Activated naive CD8-positive, alpha-beta T cell (primary cell): Measurements from ENCODE around the gene SMAD6.

Source experiments
- H3K27ac Mint-ChIP-seq: one replicate; pipeline ENCODE4 v1.8.0; 2021; ENCODE audit warnings: mixed read lengths
- H3K27me3 Mint-ChIP-seq: one replicate; pipeline ENCODE4 v1.8.0; 2021; ENCODE audit warnings: mixed read lengths
- H3K36me3 Mint-ChIP-seq: one replicate; pipeline ENCODE4 v1.8.0; 2021; ENCODE audit warnings: mixed read lengths
- H3K4me1 Mint-ChIP-seq: one replicate; pipeline ENCODE4 v1.8.0; 2021; ENCODE audit warnings: low read depth, mixed read lengths
- H3K4me3 Mint-ChIP-seq: one replicate; pipeline ENCODE4 v1.8.0; 2021; ENCODE audit warnings: mild to moderate bottlenecking, mixed read lengths
- H3K9me3 Mint-ChIP-seq: one replicate; pipeline ENCODE4 v1.8.0; 2021; ENCODE audit warnings: low read depth, mixed read lengths

The SMAD6 gene

DNA sequence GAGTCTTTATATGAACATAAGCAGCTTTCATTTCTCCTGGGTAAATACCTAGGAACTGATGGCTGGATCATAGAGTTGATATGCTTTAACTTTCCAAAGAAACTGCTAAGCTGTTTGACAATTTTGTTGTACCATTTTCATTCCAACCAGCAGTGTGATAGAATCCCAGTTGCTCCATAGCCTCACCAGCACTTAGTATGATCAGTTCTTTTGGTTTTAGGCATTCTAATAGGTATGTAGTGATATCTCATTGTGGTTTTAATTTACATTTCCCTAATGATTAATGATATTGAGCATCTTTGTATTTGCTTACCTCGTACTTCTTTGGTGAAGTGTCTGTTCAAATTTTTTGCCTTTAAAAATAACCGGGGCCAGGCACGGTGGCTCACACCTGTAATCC, 38.4 kb upstream of the SMAD6 start:
- Mint-ChIP-seq H3K27me3 (peaks cover 3% of the 10 kb centered on the region), H3K9me3 (no peaks in the 10 kb centered on the region), H3K4me1 (no peaks in the 10 kb centered on the region), H3K36me3 (peaks cover 3% of the 10 kb centered on the region), H3K4me3 (no peak overlapping the region), H3K27ac (no peak overlapping the region)

DNA sequence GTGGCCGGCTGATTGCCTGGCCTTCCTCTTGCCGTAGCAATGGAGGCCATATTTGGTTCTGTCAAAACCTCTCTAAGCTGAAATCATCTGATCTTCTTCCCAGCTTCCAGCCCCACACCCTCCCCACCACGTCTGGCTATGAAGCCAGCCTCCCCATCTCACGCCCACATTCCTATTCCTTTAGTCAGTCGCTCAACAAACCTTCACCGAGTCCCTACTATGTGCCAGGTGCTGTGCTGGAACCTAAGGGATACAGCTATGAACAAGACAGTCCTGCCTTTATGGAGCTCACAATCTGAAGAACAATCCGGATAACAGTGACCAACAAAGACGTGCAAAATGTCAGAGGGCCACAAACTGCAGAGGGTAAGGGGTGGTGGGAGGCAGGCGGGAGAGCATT, 31.9 kb upstream of the SMAD6 start:
- Mint-ChIP-seq H3K36me3 (peaks cover 3% of the 10 kb centered on the region), H3K9me3 (no peaks in the 10 kb centered on the region), H3K4me3 (no peak overlapping the region), H3K27ac (no peak overlapping the region), H3K27me3 (peaks cover 4% of the 10 kb centered on the region), H3K4me1 (peaks cover 11% of the 10 kb centered on the region)

DNA sequence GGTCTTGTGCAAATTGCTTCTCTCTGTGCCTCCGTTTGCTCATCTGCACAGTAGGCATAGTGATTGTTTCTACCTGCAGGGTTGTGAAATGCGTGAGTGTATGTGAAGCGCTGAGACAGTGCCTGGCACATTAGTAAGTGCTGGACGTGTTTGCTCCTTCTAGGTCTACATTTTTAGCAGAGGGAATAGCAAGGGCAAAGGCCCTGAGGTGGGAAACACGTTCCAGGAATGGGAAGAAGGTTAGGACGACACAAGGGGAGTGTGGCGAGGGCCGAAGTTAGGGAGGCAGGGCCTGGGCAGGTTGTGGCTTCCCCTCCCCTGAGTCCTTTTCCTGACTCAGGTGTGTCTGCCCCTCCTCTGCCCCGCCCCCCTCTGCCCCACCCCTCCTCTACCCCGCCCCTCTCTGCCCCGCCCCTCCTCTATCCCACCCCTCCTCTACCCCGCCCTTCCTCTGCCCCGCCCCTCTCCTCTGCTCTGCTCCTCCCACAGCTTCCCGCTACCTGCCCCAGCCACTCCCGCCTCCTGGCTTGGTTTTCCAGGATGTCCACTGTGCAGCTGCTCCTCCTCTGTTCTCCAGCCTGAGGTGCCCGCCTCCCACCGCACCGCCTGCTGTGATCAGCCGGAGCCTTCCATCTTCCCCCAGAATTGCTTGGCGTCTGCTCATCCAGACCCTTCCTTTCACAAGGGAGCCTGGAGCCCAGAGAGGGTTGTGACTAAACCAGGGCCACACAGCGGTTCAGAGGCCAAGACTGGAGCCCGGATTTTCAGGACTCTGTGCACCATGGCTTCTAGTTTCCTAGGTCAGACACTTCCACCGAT, 31.1 kb upstream of the SMAD6 start:
- Mint-ChIP-seq H3K9me3 (no peaks in the 10 kb centered on the region), H3K27ac (no peak overlapping the region), H3K4me1 (peaks cover 14% of the 10 kb centered on the region), H3K4me3 (no peak overlapping the region), H3K36me3 (peaks cover 3% of the 10 kb centered on the region), H3K27me3 (peaks cover 4% of the 10 kb centered on the region)

DNA sequence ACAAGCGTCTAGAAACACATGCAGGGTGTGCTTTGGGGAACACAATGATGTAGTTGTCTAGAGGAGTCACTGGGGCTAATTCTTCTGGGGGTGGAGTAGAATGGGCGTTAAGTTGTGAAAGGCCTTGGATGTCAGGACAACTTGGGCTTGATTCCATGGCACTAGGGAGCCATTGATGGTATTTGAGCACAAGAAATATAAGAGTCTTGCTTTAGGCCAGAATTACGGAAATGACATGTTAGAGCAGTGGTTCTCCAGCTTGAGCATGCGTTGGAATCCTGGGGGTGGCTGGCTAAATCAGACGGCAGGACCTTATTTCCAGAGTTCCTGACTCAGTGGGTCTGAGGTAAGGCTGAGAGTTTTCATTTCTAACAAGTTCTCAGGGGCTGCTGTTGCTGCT, 29.2 kb upstream of the SMAD6 start:
- H3K9me3 Mint-ChIP-seq = no peaks in the 10 kb centered on the region
- H3K4me1 Mint-ChIP-seq = peaks cover 14% of the 10 kb centered on the region
- H3K36me3 Mint-ChIP-seq = no peaks in the 10 kb centered on the region
- no peak overlapping the region for H3K4me3 Mint-ChIP-seq
- no peak overlapping the region for H3K27ac Mint-ChIP-seq
- peaks cover 1% of the 10 kb centered on the region for H3K27me3 Mint-ChIP-seq

DNA sequence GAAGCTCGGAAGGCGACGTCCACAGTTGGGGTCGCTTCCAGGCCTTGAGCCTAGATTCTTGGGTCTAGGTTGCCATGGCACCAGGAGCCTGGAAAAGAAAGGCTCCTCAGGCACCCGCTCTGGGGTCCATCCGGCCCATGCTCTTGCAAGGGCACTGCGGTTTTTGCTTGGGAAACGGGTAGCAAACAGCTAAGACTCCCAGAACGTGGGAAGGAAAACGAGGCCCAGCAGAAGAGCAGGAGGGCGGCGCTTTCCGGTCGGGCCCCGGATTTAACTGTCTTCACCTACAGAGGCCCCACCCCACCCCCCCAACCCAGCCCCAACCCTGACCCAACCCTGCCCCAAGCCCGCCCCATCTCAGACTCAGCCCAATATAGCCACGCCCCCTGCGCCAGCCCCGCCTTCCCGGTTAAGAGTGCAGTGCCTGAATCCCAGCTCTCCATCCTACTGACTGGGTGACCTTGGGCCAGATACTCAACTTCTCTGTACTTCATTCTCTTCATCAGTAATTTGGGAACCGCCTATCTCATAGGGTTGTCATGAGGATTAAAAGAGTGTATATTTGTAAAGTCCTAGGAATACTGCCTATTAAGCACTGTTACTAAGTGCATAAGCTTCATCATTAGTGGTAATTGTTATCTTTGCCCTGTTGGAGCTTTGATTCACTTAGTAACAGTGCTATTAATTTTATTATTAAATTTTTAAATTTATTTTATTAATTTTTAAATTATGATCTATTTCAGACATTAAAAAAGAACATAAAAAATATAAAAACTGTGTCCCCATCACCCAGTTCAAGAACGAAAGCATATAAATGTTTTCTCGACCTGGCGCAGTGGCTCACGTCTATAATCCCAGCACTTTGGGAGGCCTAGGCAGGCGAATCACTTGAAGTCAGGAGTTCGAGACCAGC, 28.4 kb upstream of the SMAD6 start:
- no peaks in the 10 kb centered on the region for H3K9me3 Mint-ChIP-seq
- H3K36me3 Mint-ChIP-seq = no peaks in the 10 kb centered on the region
- H3K27ac Mint-ChIP-seq = no peak overlapping the region
- no peak overlapping the region for H3K4me3 Mint-ChIP-seq
- peaks cover 14% of the 10 kb centered on the region for H3K4me1 Mint-ChIP-seq
- H3K27me3 Mint-ChIP-seq = peaks cover 1% of the 10 kb centered on the region

DNA sequence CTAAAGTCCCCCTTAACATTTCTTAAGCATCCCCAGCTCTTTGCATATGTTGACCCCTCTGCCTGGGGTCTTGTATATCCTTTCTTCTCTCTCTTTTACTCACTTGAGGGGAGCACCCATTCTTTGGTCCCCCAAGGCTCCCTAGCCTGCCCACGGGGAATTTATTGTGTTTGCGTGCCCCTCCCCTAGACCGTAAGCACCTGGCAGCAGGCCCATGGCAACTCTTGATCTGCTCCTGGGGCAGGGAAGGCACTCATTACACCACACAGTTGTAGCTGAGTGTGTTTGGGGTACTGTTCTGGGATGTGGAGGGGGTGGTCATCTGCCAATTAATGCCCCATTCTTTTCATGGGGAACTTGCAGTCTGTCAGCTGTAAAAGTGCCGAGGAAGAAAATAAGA, 27.3 kb upstream of the SMAD6 start:
- Mint-ChIP-seq H3K27me3 (no peaks in the 10 kb centered on the region), H3K4me3 (no peak overlapping the region), H3K36me3 (no peaks in the 10 kb centered on the region), H3K27ac (no peak overlapping the region), H3K9me3 (no peaks in the 10 kb centered on the region), H3K4me1 (peaks cover 14% of the 10 kb centered on the region)

DNA sequence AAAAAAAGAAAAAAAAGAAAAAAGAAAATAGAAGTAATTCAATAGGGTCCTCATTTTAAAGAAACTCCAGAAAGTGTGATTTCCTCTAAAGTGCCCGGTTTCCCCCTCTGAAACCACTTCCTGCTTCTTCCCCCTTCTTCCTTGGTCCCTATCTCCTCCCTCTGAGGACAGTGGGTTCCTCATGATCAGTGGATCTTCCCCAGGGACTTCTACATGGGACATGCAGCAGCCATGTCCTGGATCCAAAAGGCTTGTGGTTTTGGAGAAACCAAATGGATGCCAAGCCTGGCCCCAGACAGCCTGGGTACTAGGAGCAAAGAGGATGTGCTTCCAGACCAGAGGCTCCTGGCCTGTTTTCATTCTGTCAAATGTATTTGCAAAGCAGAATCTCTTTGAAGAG, 26.6 kb upstream of the SMAD6 start:
- no peaks in the 10 kb centered on the region for H3K36me3 Mint-ChIP-seq
- H3K9me3 Mint-ChIP-seq = no peaks in the 10 kb centered on the region
- no peak overlapping the region for H3K27ac Mint-ChIP-seq
- H3K27me3 Mint-ChIP-seq = no peaks in the 10 kb centered on the region
- H3K4me3 Mint-ChIP-seq = no peak overlapping the region
- peaks cover 14% of the 10 kb centered on the region for H3K4me1 Mint-ChIP-seq

DNA sequence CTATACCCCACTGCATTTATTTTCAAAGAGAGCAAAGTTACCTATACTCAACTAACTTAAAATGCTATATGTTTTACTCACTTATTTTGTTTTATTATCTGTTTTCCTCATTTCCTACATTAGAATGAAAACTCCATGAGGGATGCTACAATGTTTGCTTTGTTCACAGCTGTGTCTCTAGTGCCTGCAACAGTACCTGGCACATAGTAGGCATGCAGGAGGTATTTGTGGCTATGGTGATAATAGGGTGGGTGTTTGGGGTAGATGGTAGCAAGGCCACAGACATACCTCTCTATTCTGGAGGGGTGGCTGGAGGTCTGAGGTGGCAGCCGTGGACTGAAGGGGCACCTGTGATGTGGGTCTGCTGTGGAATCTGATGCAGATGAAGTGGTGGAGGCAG, 24.7 kb upstream of the SMAD6 start:
- Mint-ChIP-seq H3K4me3 (no peak overlapping the region), H3K4me1 (peaks cover 14% of the 10 kb centered on the region), H3K9me3 (no peaks in the 10 kb centered on the region), H3K36me3 (peaks cover 6% of the 10 kb centered on the region), H3K27ac (no peak overlapping the region), H3K27me3 (no peaks in the 10 kb centered on the region)

DNA sequence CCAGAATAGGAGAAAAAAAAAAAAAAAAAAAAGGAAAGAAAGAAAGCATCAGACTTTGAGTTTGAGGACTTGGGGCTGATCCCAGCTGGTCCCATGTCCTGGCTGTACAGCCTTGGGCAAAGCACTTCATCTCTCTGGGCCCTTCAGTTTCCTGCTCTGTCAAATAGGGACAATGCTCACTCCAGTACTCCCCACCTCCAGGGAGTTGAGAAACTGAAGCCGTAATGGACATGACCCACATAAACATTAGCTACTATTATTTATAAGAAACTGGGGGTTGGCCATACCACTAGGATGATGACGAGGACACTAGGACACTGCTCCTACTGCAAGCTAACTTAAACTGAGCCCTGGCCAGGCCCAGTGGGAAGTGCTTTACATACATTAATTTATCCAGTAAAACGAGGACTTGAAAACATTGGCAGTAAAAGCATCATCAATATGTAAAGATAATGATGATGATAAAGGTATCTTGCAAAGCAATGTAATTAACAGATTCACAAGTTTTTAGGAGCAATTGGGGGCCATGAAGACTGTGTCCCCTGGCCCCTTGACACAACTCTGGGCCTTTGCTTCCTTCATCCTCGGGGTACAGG, 22.9 kb upstream of the SMAD6 start:
- peaks cover 9% of the 10 kb centered on the region for H3K36me3 Mint-ChIP-seq

DNA sequence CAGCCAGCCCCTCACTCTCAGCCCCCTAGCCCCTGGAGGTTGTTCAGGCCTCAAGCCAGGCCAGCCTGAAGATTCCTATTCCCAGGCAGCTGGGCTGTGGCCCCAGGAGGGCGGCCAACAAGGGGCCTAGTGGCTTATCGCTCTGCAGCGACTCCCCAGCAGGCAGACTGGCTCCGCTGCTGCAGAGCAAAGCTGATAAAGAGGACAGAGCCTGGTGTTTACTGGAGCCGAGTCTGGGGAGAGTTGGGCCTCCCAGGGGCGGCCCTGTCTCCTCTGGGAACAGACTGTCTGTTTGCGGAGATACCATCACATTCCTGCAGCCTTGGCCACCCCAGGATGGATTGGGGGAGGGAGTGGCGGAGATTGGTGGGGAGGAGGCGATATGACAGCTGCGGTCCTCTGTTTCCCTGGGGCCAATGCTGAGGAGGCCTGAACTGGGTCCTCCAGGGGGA, 22.4 kb upstream of the SMAD6 start:
- Mint-ChIP-seq H3K27ac (no peak overlapping the region), H3K4me3 (no peak overlapping the region), H3K4me1 (peaks cover 6% of the 10 kb centered on the region), H3K36me3 (peaks cover 9% of the 10 kb centered on the region), H3K27me3 (no peaks in the 10 kb centered on the region), H3K9me3 (no peaks in the 10 kb centered on the region)

More for the DNA sequence above, 22.9 kb upstream of the SMAD6 start:
- Mint-ChIP-seq H3K27ac (no peak overlapping the region), H3K4me1 (peaks cover 9% of the 10 kb centered on the region), H3K4me3 (no peak overlapping the region), H3K9me3 (no peaks in the 10 kb centered on the region), H3K27me3 (no peaks in the 10 kb centered on the region)

DNA sequence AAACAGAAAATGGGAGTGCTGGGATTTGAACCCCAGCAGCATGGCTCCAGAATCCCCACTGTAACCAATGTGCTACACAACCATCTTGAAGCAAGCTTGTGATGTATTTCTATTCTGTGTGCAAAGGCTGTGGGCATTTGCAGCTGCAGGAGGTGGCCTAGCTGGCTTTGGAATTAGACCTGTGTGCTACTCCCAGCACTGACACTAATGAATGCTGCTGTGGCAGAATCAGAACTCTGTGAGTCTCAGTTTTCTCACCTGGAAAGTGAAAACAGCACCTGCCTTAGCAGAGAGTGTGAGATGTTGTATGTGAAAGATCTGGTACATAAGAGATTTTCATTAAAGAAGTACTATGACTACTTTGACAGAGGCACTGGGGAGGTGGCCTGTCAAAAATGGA, 21.5 kb upstream of the SMAD6 start:
- Mint-ChIP-seq H3K27ac (no peak overlapping the region), H3K36me3 (peaks cover 9% of the 10 kb centered on the region), H3K4me1 (peaks cover 2% of the 10 kb centered on the region), H3K27me3 (no peaks in the 10 kb centered on the region), H3K4me3 (no peak overlapping the region), H3K9me3 (no peaks in the 10 kb centered on the region)

DNA sequence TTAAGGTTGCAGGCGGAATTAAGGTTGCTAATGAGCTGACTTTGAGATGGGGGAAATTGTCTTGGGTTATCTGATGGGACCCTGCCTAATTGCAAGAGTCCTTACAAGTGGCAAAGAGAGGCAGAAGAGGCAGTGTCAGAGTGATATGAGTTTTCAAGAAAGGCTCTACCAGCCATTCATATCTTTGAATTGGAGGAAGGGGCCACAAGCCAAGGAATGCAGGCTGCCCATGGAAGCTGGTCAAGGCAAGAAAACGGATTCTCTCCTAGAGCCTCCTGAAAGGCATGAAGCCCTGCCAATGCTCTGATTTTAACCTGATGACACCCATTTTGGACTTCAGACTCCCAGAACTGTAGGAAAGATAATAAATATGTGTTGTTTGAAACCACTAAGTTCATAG, 20.6 kb upstream of the SMAD6 start:
- H3K27ac Mint-ChIP-seq = no peak overlapping the region

DNA sequence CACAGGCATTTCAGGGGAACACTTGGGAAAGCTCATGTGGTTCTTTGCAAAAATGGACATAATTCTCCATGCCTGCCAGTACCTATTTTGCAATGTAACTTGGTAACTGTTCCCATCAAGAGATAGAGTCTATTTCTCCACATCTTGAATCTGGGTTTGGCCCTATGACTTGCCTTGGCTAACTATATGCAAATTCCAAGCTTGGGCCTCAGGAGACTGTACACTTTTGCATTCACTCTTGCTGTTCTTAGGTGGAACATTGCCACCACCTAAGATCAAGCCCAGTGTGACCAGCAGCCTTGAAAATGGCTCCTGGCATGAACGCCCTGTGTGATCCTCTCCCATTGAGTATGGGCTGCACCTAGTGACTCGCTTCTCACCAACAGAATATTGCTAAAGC, 19.8 kb upstream of the SMAD6 start:
- no peaks in the 10 kb centered on the region for H3K4me1 Mint-ChIP-seq
- H3K4me3 Mint-ChIP-seq = no peak overlapping the region
- H3K27ac Mint-ChIP-seq = no peak overlapping the region
- H3K27me3 Mint-ChIP-seq = no peaks in the 10 kb centered on the region
- H3K36me3 Mint-ChIP-seq = peaks cover 9% of the 10 kb centered on the region
- no peaks in the 10 kb centered on the region for H3K9me3 Mint-ChIP-seq

More for the DNA sequence above, 20.6 kb upstream of the SMAD6 start:
- Mint-ChIP-seq H3K4me1 (no peaks in the 10 kb centered on the region), H3K4me3 (no peak overlapping the region), H3K9me3 (no peaks in the 10 kb centered on the region), H3K27me3 (no peaks in the 10 kb centered on the region), H3K36me3 (peaks cover 9% of the 10 kb centered on the region)

DNA sequence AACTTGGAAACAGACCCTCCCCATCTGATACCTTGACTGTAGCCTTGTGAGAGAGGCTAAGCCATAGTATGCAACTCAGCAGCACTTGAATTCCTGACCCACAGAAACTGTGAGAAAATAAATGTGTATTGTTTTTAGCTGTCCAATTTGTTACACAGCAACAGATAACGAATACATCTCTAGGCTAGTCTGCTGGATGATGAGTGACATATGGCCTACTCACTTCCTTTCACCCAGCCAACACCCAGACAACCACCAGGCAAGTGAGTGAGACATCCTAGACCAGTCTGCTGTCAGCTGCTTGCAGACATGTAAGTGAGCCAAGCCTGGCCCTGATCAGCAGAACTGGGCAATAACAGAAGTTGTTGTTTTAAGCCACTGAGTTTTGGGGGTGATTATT, 19.2 kb upstream of the SMAD6 start:
- Mint-ChIP-seq H3K27ac (no peak overlapping the region), H3K4me1 (no peaks in the 10 kb centered on the region), H3K9me3 (no peaks in the 10 kb centered on the region), H3K36me3 (peaks cover 9% of the 10 kb centered on the region), H3K4me3 (no peak overlapping the region), H3K27me3 (no peaks in the 10 kb centered on the region)

DNA sequence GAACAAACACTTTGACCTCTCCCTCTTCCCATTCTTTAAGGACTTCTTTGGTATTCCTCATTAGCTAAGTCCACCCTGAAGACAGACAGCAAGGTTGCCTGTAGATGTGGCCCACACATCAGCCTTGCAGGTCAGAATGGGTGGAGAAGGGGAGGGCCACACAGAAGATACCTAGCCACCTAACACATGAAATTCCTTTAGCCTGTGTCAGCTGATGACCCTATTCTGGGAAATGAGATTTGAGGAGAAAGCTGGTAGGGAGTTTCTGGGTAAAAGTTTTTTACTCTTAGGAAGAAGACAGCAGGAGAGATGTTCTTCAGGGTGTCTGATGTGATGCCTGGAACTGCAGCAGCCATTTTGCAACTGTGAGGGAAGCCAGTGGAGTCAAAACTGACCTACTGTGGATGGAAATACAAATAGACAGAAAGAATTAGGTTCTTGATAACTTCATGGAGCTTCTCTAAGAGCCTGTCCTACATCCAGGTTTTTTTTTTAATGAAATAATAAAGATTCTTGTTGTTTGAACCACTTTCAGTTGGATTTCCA, 17.8 kb upstream of the SMAD6 start:
- H3K27ac Mint-ChIP-seq = no peak overlapping the region
- H3K27me3 Mint-ChIP-seq = no peaks in the 10 kb centered on the region
- H3K4me3 Mint-ChIP-seq = no peak overlapping the region
- H3K36me3 Mint-ChIP-seq = peaks cover 9% of the 10 kb centered on the region
- H3K9me3 Mint-ChIP-seq = no peaks in the 10 kb centered on the region
- H3K4me1 Mint-ChIP-seq = no peaks in the 10 kb centered on the region
